Liver (tissue), 9 donors: ENCODE results near the gene DPM3. TPM values are rescaled to one million over a fixed set of nuclear protein-coding genes. Genes with fewer than 3 reads are reported as not detected.

Experiments
- DNase-seq: peaks from one replicate; pipeline ENCODE4 v3.0.0-alpha.2; 2017; ENCODE audit warnings: low spot score
- H3K27ac ChIP-seq, 2 donors: one replicate each; pipeline ENCODE4 v1.7.0; 2013; ENCODE audit warnings: inconsistent platforms in 2 of 2, low read length in 2 of 2, control low read depth in 1 of 2, low read depth in 1 of 2, mild to moderate bottlenecking in 1 of 2
- H3K27me3 ChIP-seq, 4 donors: one replicate each; pipeline versions ENCODE4 v1.6.1 to v1.7.0; 2013; ENCODE audit warnings: low read length in 3 of 4, inconsistent platforms in 1 of 4, mild to moderate bottlenecking in 1 of 4, moderate library complexity in 1 of 4; ENCODE audit not compliant: control insufficient read depth in 4 of 4, insufficient read depth in 4 of 4
- H3K36me3 ChIP-seq, 4 donors: one replicate each; pipeline versions ENCODE4 v1.6.1 to v1.7.0; 2013; ENCODE audit warnings: low read length in 3 of 4, mild to moderate bottlenecking in 3 of 4, low read depth in 1 of 4, moderate library complexity in 1 of 4; ENCODE audit not compliant: control insufficient read depth in 4 of 4, insufficient read depth in 3 of 4
- H3K4me1 ChIP-seq, 4 donors: one replicate each; pipeline versions ENCODE4 v1.6.1 to v1.7.0; 2013; ENCODE audit warnings: low read length in 3 of 4, mild to moderate bottlenecking in 3 of 4, moderate library complexity in 1 of 4; ENCODE audit not compliant: control insufficient read depth in 4 of 4, insufficient read depth in 4 of 4
- H3K4me3 ChIP-seq, 3 donors: one replicate each; pipeline versions ENCODE4 v1.6.1 to v1.7.0; 2013; ENCODE audit warnings: low read length in 3 of 3, control low read depth in 1 of 3, low read depth in 1 of 3, mild to moderate bottlenecking in 1 of 3
- H3K9ac ChIP-seq, 2 donors: one replicate each; pipeline ENCODE4 v1.7.0; 2013; ENCODE audit warnings: low read length in 2 of 2, mild to moderate bottlenecking in 2 of 2, moderate library complexity in 2 of 2, control low read depth in 1 of 2, low read depth in 1 of 2
- H3K9me3 ChIP-seq, 4 donors: one replicate each; pipeline versions ENCODE4 v1.6.1 to v1.7.0; 2013; ENCODE audit warnings: low read length in 3 of 4; ENCODE audit not compliant: control insufficient read depth in 4 of 4
- EGR1 ChIP-seq, 2 donors: IDR thresholded peaks; 2 replicates each; pipeline ENCODE4 v1.6.1; 2016 to 2018; ENCODE audit warnings: antibody characterized with exemption in 2 of 2, low read depth in 2 of 2
- FOXA1 ChIP-seq: IDR thresholded peaks from 2 replicates; pipeline ENCODE4 v1.6.1; 2016; ENCODE audit warnings: antibody characterized with exemption
- FOXA2 ChIP-seq: IDR thresholded peaks from 2 replicates; pipeline ENCODE4 v1.6.1; 2016; ENCODE audit warnings: antibody characterized with exemption
- GABPA ChIP-seq, 2 donors: IDR thresholded peaks in 1 of 2; conservative IDR thresholded peaks in 1 of 2; 2 replicates each; pipeline ENCODE4 v1.6.1; 2016; ENCODE audit warnings: antibody characterized with exemption in 2 of 2, mild to moderate bottlenecking in 1 of 2, moderate library complexity in 1 of 2
- HNF4A ChIP-seq, 2 donors: conservative IDR thresholded peaks; 2 replicates each; pipeline ENCODE4 v1.6.1; 2016; ENCODE audit warnings: antibody characterized with exemption in 2 of 2, mild to moderate bottlenecking in 2 of 2
- JUND ChIP-seq, 2 donors: IDR thresholded peaks; 2 replicates each; pipeline ENCODE4 v1.6.1; 2016; ENCODE audit warnings: antibody characterized with exemption in 2 of 2
- MAX ChIP-seq: IDR thresholded peaks from 2 replicates; pipeline ENCODE4 v1.6.1; 2016; ENCODE audit warnings: antibody characterized with exemption
- NR2F2 ChIP-seq: IDR thresholded peaks from 2 replicates; pipeline ENCODE4 v1.6.1; 2016; ENCODE audit warnings: antibody characterized with exemption
- RAD21 ChIP-seq, 2 donors: IDR thresholded peaks; 2 replicates each; pipeline ENCODE4 v1.6.1; 2016; ENCODE audit warnings: antibody characterized with exemption in 2 of 2, mild to moderate bottlenecking in 2 of 2
- RXRA ChIP-seq, 2 donors: IDR thresholded peaks; 2 replicates each; pipeline ENCODE4 v1.6.1; 2017 to 2018; ENCODE audit warnings: antibody characterized with exemption in 2 of 2, mild to moderate bottlenecking in 1 of 2
- SP1 ChIP-seq: IDR thresholded peaks from 2 replicates; pipeline ENCODE4 v1.6.1; 2018; ENCODE audit warnings: antibody characterized with exemption, mild to moderate bottlenecking
- TAF1 ChIP-seq: conservative IDR thresholded peaks from 2 replicates; pipeline ENCODE4 v1.6.1; 2016; ENCODE audit warnings: antibody characterized with exemption, mild to moderate bottlenecking
- YY1 ChIP-seq: IDR thresholded peaks from 2 replicates; pipeline ENCODE4 v1.6.1; 2016; ENCODE audit warnings: antibody characterized with exemption, mild to moderate bottlenecking
- ZBTB33 ChIP-seq: IDR thresholded peaks from 2 replicates; pipeline ENCODE4 v1.6.1; 2016; ENCODE audit warnings: antibody characterized with exemption
- WGBS: extraction: QIAGEN DNeasy Blood & Tissue Kit; methylation state at CpG from one replicate; pipeline ENCODE4 v1.1.7; 2013; 5-methylcytosine and 5-hydroxymethylcytosine counted together
- polyA plus RNA-seq, 2 donors: library from polyadenylated mRNA; stranded (reverse) in 1 of 2; unstranded in 1 of 2; fragments of 200-250 nt in 1 of 2; fragments of >200 nt in 1 of 2; fragmentation: Nextera tagmentation in 1 of 2; extraction: Ambion mirVana in 1 of 2; gene quantifications; one replicate each; pipeline versions ENCODE4 v1.2.1 to v1.2.3, GENCODE V29; 2013 to 2015
- total RNA-seq, 2 donors: library from RNA; depleted of rRNA; stranded (reverse); fragments of >200 nt; gene quantifications; one replicate each; pipeline ENCODE4 v1.2.3, GENCODE V29; 2014
- TF ChIP-seq, protein P1 (sequence below): fragments of 150-350 bp; IDR thresholded peaks from 2 replicates; pipeline ENCODE4 v1.5.1; 2017; ENCODE audit warnings: improper control_type of control experiment, low read depth, low read length; ENCODE audit not compliant: missing input control
- TF ChIP-seq, protein P2 (sequence below): IDR thresholded peaks from 2 replicates; pipeline ENCODE4 v1.6.1; 2016; ENCODE audit warnings: antibody characterized with exemption
- TF ChIP-seq, protein P3 (sequence below): IDR thresholded peaks from 2 replicates; pipeline ENCODE4 v1.6.1; 2016; ENCODE audit warnings: antibody characterized with exemption, mild to moderate bottlenecking
- donor health status: healthy.
- donor health status: healthy.
- donor health status: healthy.
- donor health status: healthy.
- donor health status: healthy.

Gene DPM3
- total and polyA plus RNA-seq, 4 donors: 27.3 to 134 (median 69.1) TPM

DNA sequence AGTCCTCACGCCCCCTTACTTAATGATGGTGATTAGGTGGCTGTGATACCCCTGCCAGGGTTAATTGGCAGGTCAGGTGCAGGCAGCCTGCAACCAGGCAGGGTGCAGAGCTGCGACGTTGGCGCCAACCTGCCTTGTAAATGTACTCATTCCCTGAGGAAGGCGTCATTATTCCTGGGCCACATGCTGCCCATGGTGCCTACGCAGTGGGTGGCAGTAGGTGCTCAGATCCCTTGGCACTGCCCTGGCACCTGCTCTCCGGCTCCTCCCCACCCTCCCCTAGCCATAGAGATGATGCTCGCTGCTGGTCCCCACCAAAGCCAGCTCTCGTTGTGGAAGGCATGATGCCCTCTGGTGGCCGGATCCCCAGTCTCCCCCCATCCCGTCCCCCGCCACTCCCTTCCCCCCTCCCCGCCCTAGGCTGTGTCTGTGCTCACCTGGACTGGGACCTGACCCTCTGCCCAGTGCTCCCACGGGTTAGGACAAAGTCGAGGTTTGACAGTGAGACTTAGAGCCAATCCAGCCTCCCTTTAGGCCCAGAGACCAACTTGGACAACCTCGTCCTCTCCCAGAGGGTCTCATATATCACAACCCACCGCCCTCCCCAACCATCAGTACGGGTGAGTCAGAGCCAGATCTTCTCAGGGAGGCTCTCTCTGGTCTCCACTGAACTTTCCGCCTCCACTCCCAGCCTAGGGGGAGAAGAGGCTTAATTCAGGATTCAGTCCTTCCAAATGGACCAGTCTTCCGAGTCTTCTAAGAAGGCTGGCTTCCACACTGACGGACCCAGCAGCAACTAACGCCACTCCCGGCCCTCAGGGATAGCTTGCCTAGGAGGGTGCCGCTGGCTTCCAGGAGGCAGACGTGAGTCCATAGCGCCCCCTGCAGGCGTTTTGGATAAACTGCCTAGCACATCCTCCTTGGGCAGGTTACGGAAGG, 27.1 kb upstream of the DPM3 start:
- peak overlapping the region; percentile 56 to 63 for H3K27ac ChIP-seq
- peaks cover 0 to 16% (median 12%) of the 10 kb centered on the region in 4 donors for H3K4me1 ChIP-seq
- no peak overlapping the region for H3K4me3 ChIP-seq
- H3K36me3 ChIP-seq: peaks cover 0 to 11% (median 5%) of the 10 kb centered on the region in 4 donors
- H3K9me3 ChIP-seq: no peaks in the 10 kb centered on the region
- DNase-seq: peak; percentile 89
- H3K9ac ChIP-seq: peak overlapping the region in 1 of 2 donors; percentile 58
- no peak for TF ChIP-seq YY1
- no peak for TF ChIP-seq ZBTB33
- TF ChIP-seq JUND (IDR thresholded peaks at IDR 0.05): no peak
- peak; percentile 97 to 99 for TF ChIP-seq RAD21 (IDR thresholded peaks at IDR 0.05)
- no peak for TF ChIP-seq EGR1 (IDR thresholded peaks at IDR 0.05; ENCODE audit: low read depth in 2 of 2)
- no peak for TF ChIP-seq GABPA (IDR thresholded peaks at IDR 0.05 in 1 of 2, conservative IDR thresholded peaks at IDR 0.05 in 1 of 2)
- TF ChIP-seq FOXA1: no peak
- TF ChIP-seq, protein P1, sequence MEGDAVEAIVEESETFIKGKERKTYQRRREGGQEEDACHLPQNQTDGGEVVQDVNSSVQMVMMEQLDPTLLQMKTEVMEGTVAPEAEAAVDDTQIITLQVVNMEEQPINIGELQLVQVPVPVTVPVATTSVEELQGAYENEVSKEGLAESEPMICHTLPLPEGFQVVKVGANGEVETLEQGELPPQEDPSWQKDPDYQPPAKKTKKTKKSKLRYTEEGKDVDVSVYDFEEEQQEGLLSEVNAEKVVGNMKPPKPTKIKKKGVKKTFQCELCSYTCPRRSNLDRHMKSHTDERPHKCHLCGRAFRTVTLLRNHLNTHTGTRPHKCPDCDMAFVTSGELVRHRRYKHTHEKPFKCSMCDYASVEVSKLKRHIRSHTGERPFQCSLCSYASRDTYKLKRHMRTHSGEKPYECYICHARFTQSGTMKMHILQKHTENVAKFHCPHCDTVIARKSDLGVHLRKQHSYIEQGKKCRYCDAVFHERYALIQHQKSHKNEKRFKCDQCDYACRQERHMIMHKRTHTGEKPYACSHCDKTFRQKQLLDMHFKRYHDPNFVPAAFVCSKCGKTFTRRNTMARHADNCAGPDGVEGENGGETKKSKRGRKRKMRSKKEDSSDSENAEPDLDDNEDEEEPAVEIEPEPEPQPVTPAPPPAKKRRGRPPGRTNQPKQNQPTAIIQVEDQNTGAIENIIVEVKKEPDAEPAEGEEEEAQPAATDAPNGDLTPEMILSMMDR: peak; percentile 89
- TF ChIP-seq, protein P2, sequence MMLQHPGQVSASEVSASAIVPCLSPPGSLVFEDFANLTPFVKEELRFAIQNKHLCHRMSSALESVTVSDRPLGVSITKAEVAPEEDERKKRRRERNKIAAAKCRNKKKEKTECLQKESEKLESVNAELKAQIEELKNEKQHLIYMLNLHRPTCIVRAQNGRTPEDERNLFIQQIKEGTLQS: no peak
- TF ChIP-seq, protein P3, sequence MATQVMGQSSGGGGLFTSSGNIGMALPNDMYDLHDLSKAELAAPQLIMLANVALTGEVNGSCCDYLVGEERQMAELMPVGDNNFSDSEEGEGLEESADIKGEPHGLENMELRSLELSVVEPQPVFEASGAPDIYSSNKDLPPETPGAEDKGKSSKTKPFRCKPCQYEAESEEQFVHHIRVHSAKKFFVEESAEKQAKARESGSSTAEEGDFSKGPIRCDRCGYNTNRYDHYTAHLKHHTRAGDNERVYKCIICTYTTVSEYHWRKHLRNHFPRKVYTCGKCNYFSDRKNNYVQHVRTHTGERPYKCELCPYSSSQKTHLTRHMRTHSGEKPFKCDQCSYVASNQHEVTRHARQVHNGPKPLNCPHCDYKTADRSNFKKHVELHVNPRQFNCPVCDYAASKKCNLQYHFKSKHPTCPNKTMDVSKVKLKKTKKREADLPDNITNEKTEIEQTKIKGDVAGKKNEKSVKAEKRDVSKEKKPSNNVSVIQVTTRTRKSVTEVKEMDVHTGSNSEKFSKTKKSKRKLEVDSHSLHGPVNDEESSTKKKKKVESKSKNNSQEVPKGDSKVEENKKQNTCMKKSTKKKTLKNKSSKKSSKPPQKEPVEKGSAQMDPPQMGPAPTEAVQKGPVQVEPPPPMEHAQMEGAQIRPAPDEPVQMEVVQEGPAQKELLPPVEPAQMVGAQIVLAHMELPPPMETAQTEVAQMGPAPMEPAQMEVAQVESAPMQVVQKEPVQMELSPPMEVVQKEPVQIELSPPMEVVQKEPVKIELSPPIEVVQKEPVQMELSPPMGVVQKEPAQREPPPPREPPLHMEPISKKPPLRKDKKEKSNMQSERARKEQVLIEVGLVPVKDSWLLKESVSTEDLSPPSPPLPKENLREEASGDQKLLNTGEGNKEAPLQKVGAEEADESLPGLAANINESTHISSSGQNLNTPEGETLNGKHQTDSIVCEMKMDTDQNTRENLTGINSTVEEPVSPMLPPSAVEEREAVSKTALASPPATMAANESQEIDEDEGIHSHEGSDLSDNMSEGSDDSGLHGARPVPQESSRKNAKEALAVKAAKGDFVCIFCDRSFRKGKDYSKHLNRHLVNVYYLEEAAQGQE: no peak
- TF ChIP-seq NR2F2: peak; percentile 19
- peak; percentile 11 to 46 for TF ChIP-seq HNF4A (conservative IDR thresholded peaks at IDR 0.05)
- no peak for TF ChIP-seq MAX
- TF ChIP-seq FOXA2: no peak
- no peak for TF ChIP-seq SP1
- TF ChIP-seq TAF1: no peak
- peak; percentile 39 to 55 for TF ChIP-seq RXRA (IDR thresholded peaks at IDR 0.05)
- whole genome bisulfite sequencing: 10% methylated on average over 28 of the region's 28 CpGs
- H3K27me3 ChIP-seq: no peaks in the 10 kb centered on the region
